ENCODE measurements around the gene DEPDC4. TPM values are rescaled to one million over a fixed set of nuclear protein-coding genes. Genes with fewer than 3 reads are reported as not detected.

The DEPDC4 gene
- total RNA-seq, 1 experiment from 2014 or later = 3.2 TPM

DNA sequence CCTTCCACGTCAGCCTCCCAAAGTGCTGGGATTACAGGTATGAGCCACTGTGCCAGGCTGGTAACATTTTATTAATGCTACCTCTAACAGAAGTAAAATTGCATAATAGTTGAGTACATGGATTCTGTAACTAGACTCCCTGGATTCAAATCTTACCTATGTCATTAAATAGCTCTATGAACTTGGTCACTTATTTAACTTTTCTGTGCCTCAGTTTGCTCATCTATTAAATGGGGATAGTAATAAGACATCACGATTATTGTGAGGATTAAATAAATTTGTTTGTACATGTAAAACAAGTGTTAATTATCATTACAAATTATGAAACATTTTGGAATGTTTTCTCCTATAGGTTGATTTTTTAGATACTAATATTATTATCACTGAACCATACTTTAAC, 59.6 kb downstream of the DEPDC4 start:
- Histone ChIP-seq H3K23ac (ENCODE audit: insufficient read length, low read depth, low read length) (no peak overlapping the region), H3K14ac (ENCODE audit: insufficient read depth, low read length) (no peak overlapping the region), H4K8ac (replicated peaks; ENCODE audit: insufficient read length, low read depth, low read length) (no peak overlapping the region), H4K20me1 (ENCODE audit: control insufficient read depth, insufficient read depth, insufficient read length) (no peaks in the 10 kb centered on the region), H3K79me1 (ENCODE audit: insufficient read depth, low read depth, low read length, poor library complexity, severe bottlenecking) (no peaks in the 10 kb centered on the region), H2BK12ac (ENCODE audit: insufficient read length, low read depth, low read length) (no peak overlapping the region), H3T11ph (ENCODE audit: low read length) (no peak overlapping the region), H3K56ac (ENCODE audit: insufficient read length, low read depth, low read length) (no peak overlapping the region), H2BK20ac (ENCODE audit: low read depth, low read length, poor library complexity, severe bottlenecking) (no peak overlapping the region), H2AFZ (ENCODE audit: low read length) (no peak overlapping the region), H3K79me2 (ENCODE audit: insufficient read depth, low read length) (no peaks in the 10 kb centered on the region; the same call in 1 of the 2 replicates), H3K27me3 (ENCODE audit: insufficient read depth, low read length) (no peaks in the 10 kb centered on the region), H3K4me1 (ENCODE audit: insufficient read depth, low read length) (no peaks in the 10 kb centered on the region), H3K4ac (ENCODE audit: low read depth, low read length) (no peak overlapping the region), H3K27ac (ENCODE audit: insufficient read length, low read depth, low read length) (no peak overlapping the region), H3K9me3 (ENCODE audit: control insufficient read depth, low read depth, low read length) (no peaks in the 10 kb centered on the region), H2AK5ac (ENCODE audit: insufficient read length, low read length) (no peak overlapping the region), H4K91ac (ENCODE audit: insufficient read length, low read depth, low read length) (no peak overlapping the region), H4K5ac (ENCODE audit: insufficient read length, low read depth, low read length) (no peak overlapping the region), H3K9ac (ENCODE audit: extremely low read depth, insufficient read length, low read length) (no peak overlapping the region), H2BK15ac (ENCODE audit: low read depth, low read length) (no peak overlapping the region), H2BK5ac (ENCODE audit: insufficient read length, low read length) (no peak overlapping the region), H2BK120ac (ENCODE audit: low read depth, low read length, poor library complexity, severe bottlenecking) (no peak overlapping the region), H3K23me2 (ENCODE audit: insufficient read length, low read depth, low read length, poor library complexity, severe bottlenecking) (no peaks in the 10 kb centered on the region), H3K18ac (ENCODE audit: insufficient read length, low read depth, low read length) (no peak overlapping the region), H3K4me2 (ENCODE audit: insufficient read depth, insufficient read length, low read length) (no peak overlapping the region)
- DNase-seq = no peak
- H3K9me3 Mint-ChIP-seq = no peaks in the 10 kb centered on the region
- TF ChIP-seq, protein P1, sequence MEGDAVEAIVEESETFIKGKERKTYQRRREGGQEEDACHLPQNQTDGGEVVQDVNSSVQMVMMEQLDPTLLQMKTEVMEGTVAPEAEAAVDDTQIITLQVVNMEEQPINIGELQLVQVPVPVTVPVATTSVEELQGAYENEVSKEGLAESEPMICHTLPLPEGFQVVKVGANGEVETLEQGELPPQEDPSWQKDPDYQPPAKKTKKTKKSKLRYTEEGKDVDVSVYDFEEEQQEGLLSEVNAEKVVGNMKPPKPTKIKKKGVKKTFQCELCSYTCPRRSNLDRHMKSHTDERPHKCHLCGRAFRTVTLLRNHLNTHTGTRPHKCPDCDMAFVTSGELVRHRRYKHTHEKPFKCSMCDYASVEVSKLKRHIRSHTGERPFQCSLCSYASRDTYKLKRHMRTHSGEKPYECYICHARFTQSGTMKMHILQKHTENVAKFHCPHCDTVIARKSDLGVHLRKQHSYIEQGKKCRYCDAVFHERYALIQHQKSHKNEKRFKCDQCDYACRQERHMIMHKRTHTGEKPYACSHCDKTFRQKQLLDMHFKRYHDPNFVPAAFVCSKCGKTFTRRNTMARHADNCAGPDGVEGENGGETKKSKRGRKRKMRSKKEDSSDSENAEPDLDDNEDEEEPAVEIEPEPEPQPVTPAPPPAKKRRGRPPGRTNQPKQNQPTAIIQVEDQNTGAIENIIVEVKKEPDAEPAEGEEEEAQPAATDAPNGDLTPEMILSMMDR (conservative IDR thresholded peaks at IDR 0.05) = no peak
- H3K27ac Mint-ChIP-seq = no peak overlapping the region
- no CpG with 5 or more reads among the region's 2 CpGs for WGBS (ENCODE audit: extremely low coverage, insufficient read length, low lambda C conversion rate)
- peaks cover 10 to 45% (median 35%) of the 10 kb centered on the region in 3 experiments; a peak in 6 of 7 replicates for H3K36me3 Mint-ChIP-seq (ENCODE audit: insufficient read depth in 1 of 3, low read depth in 3 of 3)
- no peak overlapping the region for H3K4me3 Mint-ChIP-seq
- H3K27me3 Mint-ChIP-seq (ENCODE audit: low read depth) = no peaks in the 10 kb centered on the region
- peaks cover 0 to 6% of the 10 kb centered on the region in 2 experiments; a peak in 2 of 4 replicates for H3K4me1 Mint-ChIP-seq

Measured in H9 (cell line).